Naive thymus-derived CD8-positive, alpha-beta T cell (primary cell): ENCODE results near the gene FRMD8. TPM values are rescaled to one million over a fixed set of nuclear protein-coding genes. Genes with fewer than 3 reads are reported as not detected.

ENCODE experiments used
- ATAC-seq, 2 donors: fragments of 150-1000 bp; cut with Tn5 transposase in 1 of 2; sonication (Bioruptor Pico), chemical (Tn5 transposase) in 1 of 2; 1 replicate in 1 of 2; 2 replicates in 1 of 2; pipeline ENCODE4 v1.10.0; 2021; ENCODE audit warnings: mild to moderate bottlenecking in 2 of 2, moderate library complexity in 2 of 2
- POLR2A ChIA-PET: fragments of 350-600 bp; sonication (Branson Sonifier 250); formaldehyde crosslinking; loops from one replicate; lab custom pipeline; 2021; ENCODE audit warnings: antibody characterized with exemption; lab: Charles Lee
- DNase-seq, 10 donors: peaks; one replicate each; pipeline versions ENCODE4 v3.0.0 to v3.0.0-alpha.2; 2020 to 2022
- H3K27ac Mint-ChIP-seq, 10 donors: one replicate each; pipeline ENCODE4 v1.8.0; 2020 to 2022; ENCODE audit warnings: mild to moderate bottlenecking in 10 of 10, mixed read lengths in 10 of 10, moderate library complexity in 4 of 10, inconsistent platforms in 1 of 10
- H3K27me3 Mint-ChIP-seq, 5 donors: one replicate each; pipeline ENCODE4 v1.8.0; 2021 to 2022; ENCODE audit warnings: mixed read lengths in 5 of 5
- H3K36me3 Mint-ChIP-seq, 3 donors: one replicate each; pipeline ENCODE4 v1.8.0; 2020 to 2022; ENCODE audit warnings: mixed read lengths in 3 of 3, mild to moderate bottlenecking in 2 of 3, inconsistent platforms in 1 of 3
- H3K4me1 Mint-ChIP-seq, 4 donors: one replicate each; pipeline ENCODE4 v1.8.0; 2021 to 2022; ENCODE audit warnings: mixed read lengths in 4 of 4
- H3K4me3 Mint-ChIP-seq, 10 donors: one replicate each; pipeline ENCODE4 v1.8.0; 2020 to 2022; ENCODE audit warnings: mild to moderate bottlenecking in 10 of 10, mixed read lengths in 10 of 10, moderate library complexity in 6 of 10, inconsistent platforms in 1 of 10
- H3K9me3 Mint-ChIP-seq, 9 donors: one replicate each; pipeline ENCODE4 v1.8.0; 2020 to 2022; ENCODE audit warnings: mixed read lengths in 9 of 9, mild to moderate bottlenecking in 3 of 9, inconsistent platforms in 1 of 9, moderate library complexity in 1 of 9
- polyA plus RNA-seq, 3 donors: library from polyadenylated mRNA; unstranded; fragments of 300-500 nt; fragmentation: Illumina TruSeq; gene quantifications; one replicate each; pipeline ENCODE4 v1.2.3, GENCODE V29; 2021
- total RNA-seq, 8 experiments: library from RNA in 2 of 8; stranded (reverse) in 2 of 8; gene quantifications; one replicate each; pipeline ENCODE4 v1.2.3 and lab custom pipeline; 2021 to 2026

FRMD8 gene
- total and polyA plus RNA-seq, 5 experiments from 2014 or later: 34.5 to 55.0 (median 42.6) TPM

GRCh38 chr11:65423516-65424204 lies 37.2 kb downstream of the FRMD8 start:
- H3K4me3 Mint-ChIP-seq: peak overlapping the region; percentile 88 to 98 (median 96)
- DNase-seq (peak in 5 of 10 donors; percentile 36 to 75 (median 47)), ATAC-seq (no peak)
- peaks cover 4 to 46% (median 21%) of the 10 kb centered on the region in 3 donors for H3K36me3 Mint-ChIP-seq
- POLR2A ChIA-PET: interaction anchor here (0.7 to 20.7 kb wide), 27 partner anchors 8 to 645 kb away, joined by 3 to 2047 read pairs (median 5); partner anchors contain the start of genes FAM89B, FRMD8, MALAT1 and PCNX3
- H3K4me1 Mint-ChIP-seq: peaks cover 45 to 87% (median 56%) of the 10 kb centered on the region in 4 donors
- H3K27me3 Mint-ChIP-seq: peaks cover 0 to 4% (median 0%) of the 10 kb centered on the region in 5 donors
- peak overlapping the region; percentile 94 to 100 (median 99) for H3K27ac Mint-ChIP-seq
- H3K9me3 Mint-ChIP-seq: peaks cover 0 to 4% (median 0%) of the 10 kb centered on the region in 9 donors

DNA sequence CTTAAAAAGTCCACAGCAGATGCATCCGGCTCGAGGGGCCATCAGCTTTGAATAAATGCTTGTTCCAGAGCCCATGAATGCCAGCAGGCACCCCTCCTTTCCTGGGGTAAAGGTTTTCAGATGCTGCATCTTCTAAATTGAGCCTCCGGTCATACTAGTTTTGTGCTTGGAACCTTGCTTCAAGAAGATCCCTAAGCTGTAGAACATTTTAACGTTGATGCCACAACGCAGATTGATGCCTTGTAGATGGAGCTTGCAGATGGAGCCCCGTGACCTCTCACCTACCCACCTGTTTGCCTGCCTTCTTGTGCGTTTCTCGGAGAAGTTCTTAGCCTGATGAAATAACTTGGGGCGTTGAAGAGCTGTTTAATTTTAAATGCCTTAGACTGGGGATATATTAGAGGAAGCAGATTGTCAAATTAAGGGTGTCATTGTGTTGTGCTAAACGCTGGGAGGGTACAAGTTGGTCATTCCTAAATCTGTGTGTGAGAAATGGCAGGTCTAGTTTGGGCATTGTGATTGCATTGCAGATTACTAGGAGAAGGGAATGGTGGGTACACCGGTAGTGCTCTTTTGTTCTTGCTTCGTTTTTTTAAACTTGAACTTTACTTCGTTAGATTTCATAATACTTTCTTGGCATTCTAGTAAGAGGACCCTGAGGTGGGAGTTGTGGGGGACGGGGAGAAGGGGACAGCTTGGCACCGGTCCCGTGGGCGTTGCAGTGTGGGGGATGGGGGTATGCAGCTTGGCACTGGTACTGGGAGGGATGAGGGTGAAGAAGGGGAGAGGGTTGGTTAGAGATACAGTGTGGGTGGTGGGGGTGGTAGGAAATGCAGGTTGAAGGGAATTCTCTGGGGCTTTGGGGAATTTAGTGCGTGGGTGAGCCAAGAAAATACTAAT lies 38.0 kb downstream of the FRMD8 start:
- Mint-ChIP-seq H3K4me1 (peaks cover 47 to 88% (median 56%) of the 10 kb centered on the region in 4 donors), H3K36me3 (peaks cover 4 to 46% (median 21%) of the 10 kb centered on the region in 3 donors)
- POLR2A ChIA-PET: interaction anchor here (0.8 to 20.7 kb wide), 24 partner anchors 8 to 680 kb away, joined by 3 to 2047 read pairs (median 6); partner anchors contain the start of genes FAM89B, FRMD8, MALAT1 and PCNX3

GRCh38 chr11:65425105-65425970 lies 38.9 kb downstream of the FRMD8 start:
- peak overlapping the region; percentile 94 to 100 (median 99) for H3K27ac Mint-ChIP-seq
- H3K4me1 Mint-ChIP-seq: peaks cover 49 to 88% (median 59%) of the 10 kb centered on the region in 4 donors
- ATAC-seq: peak; percentile 48 to 66
- POLR2A ChIA-PET: interaction anchor here (0.8 to 20.7 kb wide), 17 partner anchors 7 to 681 kb away, joined by 3 to 2047 read pairs (median 8); partner anchors contain the start of genes FAM89B, FRMD8, MALAT1 and PCNX3
- DNase-seq: peak; percentile 53 to 97 (median 88)
- H3K4me3 Mint-ChIP-seq: peak overlapping the region; percentile 88 to 98 (median 96)
- H3K27me3 Mint-ChIP-seq: peaks cover 0 to 4% (median 0%) of the 10 kb centered on the region in 5 donors
- H3K36me3 Mint-ChIP-seq: peaks cover 4 to 46% (median 21%) of the 10 kb centered on the region in 3 donors
- peaks cover 0 to 4% (median 0%) of the 10 kb centered on the region in 9 donors for H3K9me3 Mint-ChIP-seq

More for the DNA sequence above, 38.0 kb downstream of the FRMD8 start:
- Mint-ChIP-seq H3K27me3 (peaks cover 0 to 4% (median 0%) of the 10 kb centered on the region in 5 donors), H3K4me3 (peak overlapping the region; percentile 88 to 98 (median 96)), H3K9me3 (peaks cover 0 to 4% (median 0%) of the 10 kb centered on the region in 9 donors), H3K27ac (peak overlapping the region; percentile 94 to 100 (median 99))
- ATAC-seq: peak; percentile 8 to 11
- DNase-seq: peak; percentile 28 to 83 (median 64)

DNA sequence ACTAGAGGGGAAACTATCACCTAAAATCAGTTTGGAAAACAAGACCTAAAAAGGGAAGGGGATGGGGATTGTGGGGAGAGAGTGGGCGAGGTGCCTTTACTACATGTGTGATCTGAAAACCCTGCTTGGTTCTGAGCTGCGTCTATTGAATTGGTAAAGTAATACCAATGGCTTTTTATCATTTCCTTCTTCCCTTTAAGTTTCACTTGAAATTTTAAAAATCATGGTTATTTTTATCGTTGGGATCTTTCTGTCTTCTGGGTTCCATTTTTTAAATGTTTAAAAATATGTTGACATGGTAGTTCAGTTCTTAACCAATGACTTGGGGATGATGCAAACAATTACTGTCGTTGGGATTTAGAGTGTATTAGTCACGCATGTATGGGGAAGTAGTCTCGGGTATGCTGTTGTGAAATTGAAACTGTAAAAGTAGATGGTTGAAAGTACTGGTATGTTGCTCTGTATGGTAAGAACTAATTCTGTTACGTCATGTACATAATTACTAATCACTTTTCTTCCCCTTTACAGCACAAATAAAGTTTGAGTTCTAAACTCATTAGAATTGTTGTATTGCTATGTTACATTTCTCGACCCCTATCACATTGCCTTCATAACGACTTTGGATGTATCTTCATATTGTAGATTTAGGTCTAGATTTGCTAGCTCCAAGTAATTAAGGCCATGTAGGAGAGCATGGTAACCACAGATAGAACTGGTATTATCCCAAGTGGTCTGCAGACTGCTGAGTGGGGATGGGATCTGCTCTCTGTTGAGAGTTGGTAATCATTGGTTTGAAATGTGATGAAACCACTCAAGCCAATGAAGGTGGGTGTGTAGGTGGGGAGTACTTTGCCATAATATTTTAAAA lies 39.8 kb downstream of the FRMD8 start:
- H3K36me3 Mint-ChIP-seq: peaks cover 4 to 46% (median 21%) of the 10 kb centered on the region in 3 donors
- ATAC-seq: peak; percentile 21 to 41
- POLR2A ChIA-PET: interaction anchor here (1.7 to 20.7 kb wide), 9 partner anchors 10 to 433 kb away, joined by 3 to 2047 read pairs (median 50); partner anchors contain the start of genes FAM89B, FRMD8, MALAT1 and SCYL1

GRCh38 chr11:65426839-65427690 lies 40.6 kb downstream of the FRMD8 start:
- peak overlapping the region; percentile 88 to 98 (median 96) for H3K4me3 Mint-ChIP-seq
- H3K9me3 Mint-ChIP-seq: peaks cover 0 to 4% (median 0%) of the 10 kb centered on the region in 9 donors
- no peak for ATAC-seq
- H3K4me1 Mint-ChIP-seq: peaks cover 56 to 95% (median 63%) of the 10 kb centered on the region in 4 donors
- H3K27me3 Mint-ChIP-seq: peaks cover 0 to 4% (median 0%) of the 10 kb centered on the region in 5 donors
- peak in 5 of 10 donors; percentile 29 to 42 (median 36) for DNase-seq
- POLR2A ChIA-PET: interaction anchor here (1.8 to 20.7 kb wide), 7 partner anchors 8 to 72 kb away, joined by 3 to 2047 read pairs (median 162); partner anchors contain the start of genes FRMD8, MALAT1, NEAT1 and SLC25A45
- peak overlapping the region; percentile 94 to 100 (median 99) for H3K27ac Mint-ChIP-seq
- peaks cover 4 to 46% (median 21%) of the 10 kb centered on the region in 3 donors for H3K36me3 Mint-ChIP-seq

More for the DNA sequence above, 39.8 kb downstream of the FRMD8 start:
- Mint-ChIP-seq H3K4me3 (peak overlapping the region; percentile 88 to 98 (median 96)), H3K27me3 (peaks cover 0 to 4% (median 0%) of the 10 kb centered on the region in 5 donors), H3K4me1 (peaks cover 48 to 88% (median 59%) of the 10 kb centered on the region in 4 donors), H3K27ac (peak overlapping the region; percentile 94 to 100 (median 99)), H3K9me3 (peaks cover 0 to 4% (median 0%) of the 10 kb centered on the region in 9 donors)
- peak in 6 of 10 donors; percentile 30 to 83 (median 64) for DNase-seq

GRCh38 chr11:65427691-65428577 lies 41.5 kb downstream of the FRMD8 start:
- Mint-ChIP-seq H3K4me3 (peak overlapping the region; percentile 88 to 98 (median 96)), H3K27ac (peak overlapping the region; percentile 94 to 100 (median 99)), H3K27me3 (peaks cover 0 to under 1% (median 0%) of the 10 kb centered on the region in 5 donors), H3K4me1 (peaks cover 54 to 97% (median 67%) of the 10 kb centered on the region in 4 donors), H3K9me3 (peaks cover 0 to under 1% (median 0%) of the 10 kb centered on the region in 9 donors), H3K36me3 (peaks cover under 1 to 41% (median 18%) of the 10 kb centered on the region in 3 donors)
- ATAC-seq (peak in 1 of 2 donors; percentile 1), DNase-seq (peak in 3 of 10 donors; percentile 30 to 36 (median 36))
- POLR2A ChIA-PET: interaction anchor here (4.0 to 20.7 kb wide), 3 partner anchors 9 to 71 kb away, joined by 50 to 2047 read pairs (median 162); partner anchors contain the start of genes MALAT1 and NEAT1

GRCh38 chr11:65428578-65429067 lies 42.2 kb downstream of the FRMD8 start:
- Mint-ChIP-seq H3K9me3 (no peaks in the 10 kb centered on the region), H3K27ac (peak overlapping the region; percentile 94 to 100 (median 99)), H3K4me3 (peak overlapping the region; percentile 88 to 98 (median 96)), H3K4me1 (peaks cover 55 to 96% (median 72%) of the 10 kb centered on the region in 4 donors), H3K27me3 (no peaks in the 10 kb centered on the region), H3K36me3 (peaks cover 0 to 38% (median 16%) of the 10 kb centered on the region in 3 donors)
- POLR2A ChIA-PET: interaction anchor here (4.0 to 20.7 kb wide), 2 partner anchors 10 to 71 kb away, joined by 162 to 2047 read pairs; partner anchors contain the start of genes MALAT1 and NEAT1
- DNase-seq: peak in 1 of 10 donors; percentile 6
- ATAC-seq: no peak

DNA sequence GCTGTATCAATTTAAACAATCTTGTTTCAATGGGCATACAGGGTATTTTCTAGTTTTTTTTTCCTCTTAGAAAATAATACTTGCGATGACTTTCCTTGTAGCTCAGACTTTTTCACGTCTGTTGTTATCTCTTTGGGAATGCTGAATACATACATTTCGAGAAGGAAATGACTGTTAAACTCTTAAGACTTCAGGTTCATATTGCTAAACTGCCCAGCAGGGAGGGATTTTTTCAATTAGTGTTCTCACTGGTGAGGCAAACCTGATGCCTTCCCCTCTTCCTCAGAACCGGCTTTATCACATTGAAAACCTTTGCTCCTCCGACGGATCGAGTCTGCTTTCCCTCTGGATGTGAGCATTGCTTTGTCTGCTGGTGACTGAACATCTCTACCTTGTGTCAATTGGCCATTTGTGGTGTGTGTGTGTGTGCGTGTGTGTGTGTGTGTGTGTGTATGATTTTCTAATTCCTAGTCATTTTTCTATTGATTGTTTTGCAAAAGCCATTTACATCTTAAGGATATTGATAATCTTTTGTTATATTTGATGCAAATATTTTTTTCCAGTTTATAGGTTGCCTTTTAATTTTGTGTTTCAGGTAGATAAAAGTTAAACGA lies 42.7 kb downstream of the FRMD8 start:
- Mint-ChIP-seq H3K4me3 (peak overlapping the region; percentile 87 to 98 (median 95)), H3K4me1 (peaks cover 55 to 92% (median 76%) of the 10 kb centered on the region in 4 donors), H3K27ac (peak overlapping the region; percentile 94 to 100 (median 99)), H3K36me3 (peaks cover 0 to 34% (median 14%) of the 10 kb centered on the region in 3 donors), H3K9me3 (no peaks in the 10 kb centered on the region), H3K27me3 (no peaks in the 10 kb centered on the region)
- POLR2A ChIA-PET: interaction anchor here (1.7 to 20.7 kb wide), 3 partner anchors 11 to 70 kb away, joined by 9 to 2047 read pairs (median 162); partner anchors contain the start of genes MALAT1 and NEAT1
- ATAC-seq: no peak
- DNase-seq: peak in 1 of 10 donors; percentile 17
